ENCODE measurements around the gene DCLK3. TPM values are rescaled to one million over a fixed set of nuclear protein-coding genes. Genes with fewer than 3 reads are reported as not detected.

Gene DCLK3
- total RNA-seq, 1 donor from 2014 or later: 0.48 TPM

DNA sequence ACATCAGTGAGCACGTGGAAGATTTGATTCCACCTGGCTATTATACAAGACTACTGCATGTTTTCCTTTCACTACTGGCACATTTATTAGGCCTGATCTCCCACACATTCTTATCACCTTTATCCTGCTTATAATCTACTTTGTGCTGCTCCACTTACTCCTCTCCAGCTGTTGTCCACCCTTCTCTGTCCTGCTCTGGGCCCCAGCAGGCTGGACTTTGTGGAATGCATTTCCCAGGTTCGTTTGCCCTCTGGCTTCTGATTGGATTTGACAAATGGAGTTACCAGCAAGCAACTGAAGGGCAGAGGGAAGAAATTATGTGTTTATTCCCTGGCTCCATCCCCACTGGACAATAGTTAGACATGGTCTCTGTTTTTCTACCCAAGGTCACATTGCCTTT, 75.5 kb downstream of the DCLK3 start:
- intact Hi-C loops (cut with DNase I): no loop called here

DNA sequence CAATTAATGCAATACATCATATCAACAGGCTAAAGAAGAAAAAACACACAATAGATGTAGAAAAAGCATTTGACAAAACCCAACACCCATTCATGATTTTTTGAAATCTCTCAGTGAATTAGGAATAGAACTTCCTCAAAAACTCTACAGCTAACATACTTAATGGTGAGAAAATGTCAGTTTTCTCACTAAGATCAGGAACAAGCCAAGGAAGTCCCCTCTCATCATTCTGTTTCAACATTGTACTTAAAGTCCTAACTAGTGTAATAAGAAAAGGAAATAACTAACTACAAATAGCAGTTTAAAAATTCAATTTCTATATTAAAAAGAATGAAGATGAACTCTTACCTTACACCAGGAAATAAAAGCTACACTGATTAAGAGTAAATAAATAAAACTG, 77.8 kb downstream of the DCLK3 start:
- intact Hi-C loops (cut with DNase I): no loop called here
- DNase-seq (ENCODE audit: low spot score): no peak

More for the DNA sequence above, 75.5 kb downstream of the DCLK3 start:
- DNase-seq (ENCODE audit: low spot score): no peak

DNA sequence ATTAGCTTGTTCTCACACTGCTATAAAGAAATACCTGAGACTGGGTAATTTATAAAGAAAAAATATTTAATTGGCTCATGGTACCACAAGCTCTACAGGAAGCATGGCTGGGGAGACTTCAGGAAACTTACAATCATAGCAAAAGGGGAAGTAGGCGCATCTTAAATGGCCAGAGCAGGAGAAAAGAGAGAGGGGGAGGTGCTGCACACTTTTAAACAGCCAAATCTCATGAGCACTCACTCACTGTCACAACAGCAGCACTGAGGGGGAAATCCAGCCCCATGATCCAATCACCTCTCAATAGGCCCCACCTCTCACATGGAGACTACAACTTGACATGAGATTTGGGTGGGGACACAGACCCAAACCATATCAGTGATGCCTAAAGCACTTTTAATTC, 82.5 kb downstream of the DCLK3 start:
- no peak for DNase-seq (ENCODE audit: low spot score)
- intact Hi-C loops (cut with DNase I): no loop called here

DNA sequence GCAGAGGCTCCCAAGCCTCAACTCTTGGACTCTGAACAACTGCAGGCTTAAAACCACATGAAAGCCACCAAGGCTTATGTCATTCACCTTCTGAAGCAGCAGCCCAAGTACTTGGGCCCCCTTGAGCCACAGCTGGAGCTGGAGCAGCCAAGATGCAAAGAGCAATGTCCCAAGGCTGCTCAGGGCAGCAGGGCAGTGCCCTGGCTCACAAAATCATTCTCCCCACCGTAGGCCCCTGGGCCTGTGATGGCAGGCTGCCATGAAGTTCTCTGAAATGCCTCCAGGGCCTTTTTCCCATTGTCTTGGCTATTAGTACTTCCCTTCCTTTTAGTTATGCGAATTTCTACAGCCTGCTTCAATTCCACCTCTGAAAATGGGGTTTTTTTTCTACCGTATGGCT, 83.4 kb downstream of the DCLK3 start:
- no peak for DNase-seq (ENCODE audit: low spot score)
- intact Hi-C loops (cut with DNase I): no loop called here

DNA sequence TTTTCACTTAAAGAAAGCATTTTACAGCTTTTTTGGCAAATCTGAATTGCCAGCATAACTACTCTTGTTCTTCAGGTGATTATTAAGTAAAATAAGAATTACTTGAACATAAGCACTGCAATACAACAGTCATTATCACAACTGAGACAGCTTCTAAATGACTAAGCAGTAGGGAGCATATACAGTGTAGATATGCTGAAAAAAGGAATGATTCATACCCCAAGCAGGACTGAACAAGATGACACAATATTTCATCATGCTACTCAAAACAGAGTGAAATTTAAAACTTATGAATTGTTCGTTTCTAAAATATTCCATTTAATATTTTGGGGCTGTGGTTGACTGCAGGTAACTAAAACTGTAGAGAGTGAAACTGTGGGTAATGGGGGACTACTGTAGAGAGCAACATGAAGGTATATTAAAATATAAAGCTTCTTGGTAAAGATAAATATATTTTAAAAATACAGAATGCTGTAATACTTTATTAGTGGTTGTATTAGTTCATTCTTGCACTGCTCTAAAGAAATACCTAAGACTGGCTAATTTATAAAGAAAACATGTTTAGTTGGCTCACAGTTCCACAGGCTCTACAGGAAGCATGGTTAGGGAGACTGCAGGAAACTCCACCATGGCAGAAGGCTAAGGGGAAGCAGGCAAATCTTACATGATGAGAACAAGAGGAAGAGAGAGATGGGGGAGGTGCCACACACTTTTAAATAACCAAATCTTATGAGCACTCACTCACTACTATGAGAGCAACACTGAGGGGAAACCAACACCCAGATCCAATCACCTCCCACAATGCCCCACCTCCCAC, 84.8 kb downstream of the DCLK3 start:
- intact Hi-C loops (cut with DNase I): no loop called here
- no peak for DNase-seq (ENCODE audit: low spot score)

DNA sequence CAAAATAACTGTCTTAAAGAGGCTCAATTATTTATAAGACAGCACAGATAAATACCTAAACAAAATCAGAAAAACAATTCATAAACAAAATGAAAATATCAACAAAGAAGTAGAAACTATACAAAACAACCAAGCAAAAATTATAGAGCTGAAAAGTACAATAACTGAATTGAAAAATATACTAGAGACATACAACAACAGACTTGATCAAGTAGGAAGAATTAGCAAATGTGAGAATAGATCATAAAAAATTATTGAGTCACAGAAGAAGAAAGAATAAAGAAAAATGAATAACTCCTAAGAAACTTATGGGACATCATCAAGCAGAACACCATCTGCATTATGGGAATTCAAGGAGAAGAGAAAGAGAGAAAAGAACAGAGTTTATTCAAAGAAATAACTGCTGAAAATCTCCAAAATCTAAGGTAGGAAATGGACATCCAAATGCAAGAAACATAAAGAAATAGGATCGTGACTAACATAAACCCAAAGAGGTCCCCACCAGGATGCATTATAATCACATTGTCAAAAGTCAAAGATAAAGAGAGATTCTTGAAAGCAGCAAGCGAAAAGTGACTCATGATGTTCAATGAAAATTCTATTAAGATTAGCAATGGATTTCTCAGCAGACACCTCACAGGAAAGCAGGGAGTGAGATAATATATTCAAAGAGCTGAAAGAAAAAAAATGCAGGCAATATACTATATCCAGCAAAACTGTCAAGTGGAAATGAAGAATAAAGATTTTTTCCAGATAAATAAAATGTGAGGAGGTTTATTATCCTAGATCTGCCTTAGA, 85.9 kb downstream of the DCLK3 start:
- intact Hi-C loops (cut with DNase I): no loop called here
- no peak for DNase-seq (ENCODE audit: low spot score)

DNA sequence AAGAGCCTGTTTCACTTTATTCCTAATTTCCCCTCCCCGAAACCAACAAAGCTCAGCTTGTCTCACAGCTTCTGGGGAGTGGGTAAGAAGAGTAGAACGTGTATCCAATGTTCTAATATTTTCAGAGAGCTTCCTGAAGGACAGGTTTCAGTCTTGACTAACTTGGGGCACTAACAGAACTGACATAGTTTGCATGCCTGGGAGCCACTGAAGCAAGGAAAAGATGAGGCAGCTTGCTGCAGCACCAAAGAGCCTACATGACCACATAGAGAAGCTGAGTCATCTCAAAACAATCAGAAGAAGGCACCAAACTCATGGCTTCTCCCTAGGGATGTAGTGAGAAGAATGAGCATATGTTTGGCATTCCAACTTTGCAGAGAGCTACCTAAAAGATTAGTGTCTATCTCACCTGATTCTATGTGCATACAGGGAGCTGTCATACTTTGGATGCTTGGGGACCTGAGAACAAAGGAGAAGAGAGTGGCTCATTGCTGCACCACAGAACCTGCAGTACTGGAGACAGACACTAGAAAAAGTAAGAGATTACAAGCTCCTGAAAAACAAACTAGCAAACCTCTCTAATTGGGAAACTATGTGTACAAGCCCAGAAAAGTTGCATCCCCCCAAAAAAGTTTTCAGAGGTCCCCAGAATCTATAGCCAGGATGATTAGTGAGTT, 86.9 kb downstream of the DCLK3 start:
- intact Hi-C loops (cut with DNase I): no loop called here

DNA sequence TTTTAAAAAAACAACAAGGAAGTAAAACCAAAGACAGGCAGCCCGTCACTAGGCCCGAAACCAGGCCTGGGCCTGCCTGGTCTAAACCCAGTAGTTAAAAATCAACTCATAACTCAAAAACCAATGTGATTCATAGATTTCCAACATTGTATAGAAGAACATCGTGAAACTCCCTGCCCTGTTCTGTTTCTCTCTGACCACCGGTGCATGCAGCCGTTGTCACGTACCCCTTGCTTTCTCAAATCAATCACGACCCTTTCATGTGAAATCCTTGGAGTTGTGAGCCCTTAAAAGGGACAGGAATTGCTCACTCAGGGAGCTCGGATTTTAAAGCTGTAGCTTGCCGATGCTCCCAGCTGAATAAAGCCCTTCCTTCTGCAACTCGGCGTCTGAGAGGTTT, 89.5 kb downstream of the DCLK3 start:
- intact Hi-C loops (cut with DNase I): no loop called here
- no peak for DNase-seq (ENCODE audit: low spot score)

More for the DNA sequence above, 86.9 kb downstream of the DCLK3 start:
- DNase-seq (ENCODE audit: low spot score): no peak

DNA sequence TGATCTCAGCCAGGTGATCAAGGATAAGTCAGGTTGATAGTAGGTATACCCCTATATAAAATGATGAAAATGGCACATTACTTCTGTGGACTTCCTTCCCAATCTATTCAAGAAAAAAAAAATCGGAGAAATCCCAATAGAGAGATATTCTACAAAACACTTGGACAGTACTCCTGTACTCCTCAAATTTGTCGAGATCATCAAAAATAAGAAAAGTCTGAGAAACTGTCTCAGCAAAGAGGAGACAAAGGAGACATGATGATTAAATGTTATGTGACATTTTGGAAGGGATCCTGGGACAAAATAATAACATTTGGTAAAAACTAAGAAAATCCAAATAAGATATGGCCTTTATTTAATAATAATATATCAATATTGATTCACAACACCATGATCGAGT, 94.6 kb downstream of the DCLK3 start:
- intact Hi-C loops (cut with DNase I): no loop called here
- DNase-seq (ENCODE audit: low spot score): no peak

DNA sequence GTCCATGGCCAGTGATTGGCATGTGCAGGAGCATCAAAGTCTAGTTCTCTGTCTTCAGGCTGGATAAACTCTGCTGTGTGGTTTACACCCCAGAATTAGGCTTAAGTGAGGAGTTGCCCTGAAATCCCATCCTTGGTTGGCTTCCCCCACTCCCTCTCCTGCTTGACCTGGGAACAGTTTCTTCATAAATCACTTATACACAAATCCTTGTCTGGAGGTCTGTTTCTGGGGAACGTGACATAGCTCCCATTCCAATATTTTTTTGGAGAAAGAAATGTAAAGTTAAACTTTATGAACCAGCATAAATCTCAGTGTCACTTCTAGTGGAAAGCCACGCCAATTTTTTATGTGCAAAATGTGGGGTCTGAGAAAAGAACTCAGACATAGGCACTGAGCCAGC, 98.2 kb downstream of the DCLK3 start:
- intact Hi-C loops (cut with DNase I): no loop called here
- DNase-seq (ENCODE audit: low spot score): no peak

DNA sequence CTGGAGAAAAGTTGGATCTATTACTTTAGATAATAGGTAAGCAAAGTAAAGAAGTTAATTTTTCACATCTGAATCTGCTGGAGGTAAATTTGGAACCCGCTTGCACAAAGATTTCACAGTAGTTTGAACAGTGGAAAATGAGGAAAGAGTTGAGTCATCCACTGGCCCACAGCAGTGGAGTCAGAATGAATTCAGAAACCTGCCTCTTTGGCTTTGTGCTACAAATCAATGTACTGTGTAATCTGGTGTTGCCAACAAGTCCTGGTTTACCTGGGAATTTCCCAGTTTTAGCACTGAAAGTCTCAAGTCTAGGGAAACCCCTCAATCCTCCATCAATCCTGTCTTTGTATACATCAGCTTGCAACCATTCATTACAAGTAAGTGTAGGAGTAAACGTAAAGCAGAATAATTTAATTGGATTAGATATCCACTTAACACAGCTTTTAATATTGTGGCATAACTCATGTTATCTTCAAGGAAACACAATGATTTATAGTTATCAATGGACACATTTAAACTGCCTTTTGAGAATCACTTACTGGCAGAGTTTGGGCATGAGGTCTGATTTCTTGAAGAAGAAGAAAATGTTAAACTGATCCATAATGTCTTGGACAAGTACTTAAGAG, 100.6 kb downstream of the DCLK3 start:
- no peak for DNase-seq (ENCODE audit: low spot score)
- intact Hi-C loops (cut with DNase I): no loop called here

DNA sequence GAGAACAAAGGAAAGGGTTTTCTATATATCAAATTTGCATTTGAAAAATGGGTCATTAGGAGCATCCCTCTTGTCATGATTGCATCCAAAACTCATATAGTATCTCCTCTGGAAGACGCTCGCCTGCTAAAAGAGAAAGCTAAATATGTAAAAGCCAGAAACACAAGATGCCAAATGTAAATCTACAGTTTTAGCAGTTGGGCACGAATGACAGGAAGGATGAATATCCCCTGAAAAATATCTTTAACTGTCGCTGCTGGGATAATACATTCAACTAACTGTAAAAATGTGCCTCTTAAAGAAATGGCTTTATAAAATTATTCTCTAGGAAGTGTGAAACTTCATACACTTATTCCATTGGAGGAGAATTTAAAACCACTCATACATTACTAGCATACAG, 101.7 kb downstream of the DCLK3 start:
- intact Hi-C loops (cut with DNase I): no loop called here
- no peak for DNase-seq (ENCODE audit: low spot score)

Other genes starting within 250 kb of the DCLK3 start
- 6.3 TPM for gene TRANK1, start 180.5 kb upstream of the DCLK3 start, total RNA-seq
- gene EPM2AIP1, start 228.6 kb upstream of the DCLK3 start, total RNA-seq: 22.1 TPM
- 46.9 TPM for gene MLH1, start 229.0 kb upstream of the DCLK3 start, total RNA-seq

Data from cardiac septum (tissue), 1 donor.